Ascending aorta (tissue), 2 donors: ENCODE results near the gene SCG5. TPM values are rescaled to one million over a fixed set of nuclear protein-coding genes. Genes with fewer than 3 reads are reported as not detected.

Source experiments
- DNase-seq, 2 donors: peaks; one replicate each; pipeline ENCODE4 v3.0.0-alpha.2; 2019; ENCODE audit warnings: low spot score in 2 of 2
- H3K27ac ChIP-seq, 2 donors: fragments of 200-600 bp; sonication (generic); one replicate each; pipeline ENCODE4 v1.5.1; 2016 to 2017; ENCODE audit warnings: mild to moderate bottlenecking in 1 of 2
- H3K27me3 ChIP-seq: fragments of 200-600 bp; sonication (generic); one replicate; pipeline ENCODE4 v1.5.1; 2017
- H3K36me3 ChIP-seq, 2 donors: fragments of 200-600 bp; sonication (generic); one replicate each; pipeline ENCODE4 v1.5.1; 2016
- H3K4me1 ChIP-seq, 2 donors: fragments of 200-600 bp; sonication (generic); one replicate each; pipeline ENCODE4 v1.5.1; 2016 to 2017; ENCODE audit warnings: mild to moderate bottlenecking in 1 of 2
- H3K4me3 ChIP-seq, 2 donors: fragments of 200-600 bp; sonication (generic); one replicate each; pipeline ENCODE4 v1.5.1; 2016 to 2017; ENCODE audit warnings: mild to moderate bottlenecking in 1 of 2
- H3K9me3 ChIP-seq, 2 donors: fragments of 200-600 bp; sonication (generic); one replicate each; pipeline ENCODE4 v1.5.1; 2016
- CTCF ChIP-seq, 3 experiments: fragments of 200-600 bp in 2 of 3; fragments of 450-650 bp in 1 of 3; sonication (generic) in 2 of 3; IDR thresholded peaks; one replicate each; pipeline ENCODE4 v1.5.1; 2016 to 2019; ENCODE audit warnings: antibody characterized with exemption in 3 of 3, mild to moderate bottlenecking in 1 of 3, moderate library complexity in 1 of 3
- intact Hi-C: fragments of 100-400 bp; cut with DNase I; formaldehyde crosslinking; loops from one replicate; pipeline ENCODE4 v1.15.1; 2023
- total RNA-seq: library from RNA; depleted of rRNA; stranded (reverse); fragments of >200 nt; gene quantifications from one replicate; pipeline ENCODE4 v1.1.0, GENCODE V29; 2016

Gene SCG5
- total RNA-seq, 1 donor from 2014 or later = not detected

GRCh38 chr15:32690941-32691688 lies 49.6 kb downstream of the SCG5 start:
- no peak overlapping the region for H3K4me3 ChIP-seq
- no peak for DNase-seq
- no peak overlapping the region for H3K27ac ChIP-seq
- no peaks in the 10 kb centered on the region for H3K4me1 ChIP-seq
- H3K27me3 ChIP-seq = no peaks in the 10 kb centered on the region
- no peaks in the 10 kb centered on the region for H3K9me3 ChIP-seq
- TF ChIP-seq CTCF (IDR thresholded peaks at IDR 0.05) = no peak
- no peaks in the 10 kb centered on the region for H3K36me3 ChIP-seq
- intact Hi-C loops = no loop called here

- Histone ChIP-seq H3K27me3 (no peaks in the 10 kb centered on the region), H3K4me3 (no peak overlapping the region), H3K27ac (no peak overlapping the region), H3K9me3 (no peaks in the 10 kb centered on the region), H3K4me1 (no peaks in the 10 kb centered on the region), H3K36me3 (no peaks in the 10 kb centered on the region)
- no peak for TF ChIP-seq CTCF (IDR thresholded peaks at IDR 0.05)
- intact Hi-C loops = no loop called here
- DNase-seq = no peak
Measured at GRCh38 chr15:32691689-32692038, 50.2 kb downstream of the SCG5 start.

GRCh38 chr15:32692286-32692685 lies 50.8 kb downstream of the SCG5 start:
- Histone ChIP-seq H3K27me3 (no peaks in the 10 kb centered on the region), H3K36me3 (no peaks in the 10 kb centered on the region), H3K4me1 (no peaks in the 10 kb centered on the region), H3K4me3 (no peak overlapping the region), H3K9me3 (no peaks in the 10 kb centered on the region), H3K27ac (no peak overlapping the region)
- intact Hi-C loops = no loop called here
- no peak for DNase-seq
- TF ChIP-seq CTCF (IDR thresholded peaks at IDR 0.05) = no peak

GRCh38 chr15:32694222-32694983 lies 52.9 kb downstream of the SCG5 start:
- TF ChIP-seq CTCF (IDR thresholded peaks at IDR 0.05) = no peak
- DNase-seq = no peak

GRCh38 chr15:32698773-32699390 lies 57.4 kb downstream of the SCG5 start:
- H3K9me3 ChIP-seq = no peaks in the 10 kb centered on the region
- no peak for TF ChIP-seq CTCF (IDR thresholded peaks at IDR 0.05)
- H3K4me3 ChIP-seq = no peak overlapping the region
- intact Hi-C loops = no loop called here
- no peaks in the 10 kb centered on the region for H3K4me1 ChIP-seq
- H3K36me3 ChIP-seq = no peaks in the 10 kb centered on the region
- DNase-seq = no peak
- no peaks in the 10 kb centered on the region for H3K27me3 ChIP-seq
- H3K27ac ChIP-seq = no peak overlapping the region

More at GRCh38 chr15:32694222-32694983, 52.9 kb downstream of the SCG5 start:
- Histone ChIP-seq H3K4me1 (no peaks in the 10 kb centered on the region), H3K9me3 (no peaks in the 10 kb centered on the region), H3K27ac (no peak overlapping the region), H3K36me3 (no peaks in the 10 kb centered on the region), H3K4me3 (no peak overlapping the region), H3K27me3 (no peaks in the 10 kb centered on the region)
- intact Hi-C loops = no loop called here
